CD4-positive, alpha-beta T cell treated with Interleukin-17A for 1 hour (primary cell): ENCODE measurements around the gene ADGRG6.

ENCODE experiments used
- DNase-seq: peaks from one replicate; pipeline ENCODE4 v3.0.0-alpha.2; 2020

ADGRG6 gene

DNA sequence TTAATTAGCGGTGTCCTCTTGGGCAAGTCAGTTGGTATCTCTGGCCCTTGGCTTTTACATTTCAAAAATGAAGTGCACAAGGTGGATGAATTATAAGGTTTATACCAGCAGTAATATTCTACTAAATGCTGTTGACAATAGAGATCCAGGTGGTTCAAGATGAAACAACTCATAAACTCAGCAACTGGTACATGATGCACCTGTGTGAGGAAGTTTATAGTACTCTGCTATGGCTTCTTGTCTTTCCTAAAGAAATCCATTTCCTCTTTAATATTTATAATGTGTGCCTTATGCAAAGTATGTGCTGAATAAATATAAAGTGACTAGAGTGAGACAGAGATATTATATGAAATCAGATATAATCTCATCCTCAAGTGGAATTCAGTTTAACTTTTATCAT is 48.5 kb downstream of the ADGRG6 start:
- DNase-seq = no peak

DNA sequence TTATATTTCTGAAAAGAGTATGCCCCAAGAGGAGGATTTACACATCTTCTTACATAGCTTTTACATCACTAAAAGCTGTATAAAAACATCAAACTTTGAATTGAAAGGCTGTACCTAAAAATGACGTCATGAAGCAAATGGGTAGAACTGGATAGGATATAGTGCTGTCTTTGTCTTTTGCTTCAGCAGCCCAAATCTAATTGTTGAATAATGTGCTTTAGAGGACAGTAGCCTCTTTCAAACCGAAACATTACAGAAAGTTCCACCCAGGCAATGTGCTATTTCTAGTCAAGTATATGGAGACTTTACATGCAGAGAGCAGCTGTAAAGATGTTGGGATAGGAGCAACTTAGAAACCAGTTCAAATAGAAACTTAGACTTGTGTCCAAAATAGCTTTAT is 51.9 kb downstream of the ADGRG6 start:
- no peak for DNase-seq

- DNase-seq = no peak
Measured at GRCh38 chr6:142354650-142355049, 52.8 kb downstream of the ADGRG6 start.

- no peak for DNase-seq
Measured at GRCh38 chr6:142355520-142356174, 53.8 kb downstream of the ADGRG6 start.

DNA sequence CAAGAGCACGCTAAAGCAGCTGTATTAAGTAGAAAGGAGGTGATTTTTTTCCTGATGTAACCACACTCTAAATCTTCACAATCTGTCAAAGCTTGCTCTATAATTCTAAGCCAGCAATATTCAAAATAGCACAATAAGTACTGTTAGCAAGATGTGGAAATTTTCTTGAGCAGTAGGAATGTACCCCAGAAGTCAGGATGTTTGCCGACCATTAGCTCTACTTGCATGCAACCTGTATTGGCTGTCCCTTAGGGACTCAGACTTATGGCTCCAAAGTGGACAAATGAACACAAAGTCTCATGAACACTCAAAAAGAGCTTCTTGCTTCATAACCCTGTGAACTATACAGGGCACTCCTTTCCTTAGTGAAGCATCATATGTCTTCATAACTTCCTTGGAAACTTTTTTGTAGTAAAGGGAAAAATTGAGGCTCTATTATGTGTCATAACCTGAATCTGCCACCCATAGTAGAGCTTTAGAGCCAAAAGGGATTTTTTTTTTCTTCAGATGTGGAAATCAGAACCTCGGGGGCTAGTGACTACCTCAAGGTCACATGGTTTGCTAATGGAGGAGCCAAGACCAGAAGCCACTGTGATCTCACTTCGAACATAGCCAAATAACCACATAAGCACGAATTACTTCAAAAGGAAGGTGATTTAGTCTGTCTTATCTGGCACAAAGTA is 54.5 kb downstream of the ADGRG6 start:
- no peak for DNase-seq

DNA sequence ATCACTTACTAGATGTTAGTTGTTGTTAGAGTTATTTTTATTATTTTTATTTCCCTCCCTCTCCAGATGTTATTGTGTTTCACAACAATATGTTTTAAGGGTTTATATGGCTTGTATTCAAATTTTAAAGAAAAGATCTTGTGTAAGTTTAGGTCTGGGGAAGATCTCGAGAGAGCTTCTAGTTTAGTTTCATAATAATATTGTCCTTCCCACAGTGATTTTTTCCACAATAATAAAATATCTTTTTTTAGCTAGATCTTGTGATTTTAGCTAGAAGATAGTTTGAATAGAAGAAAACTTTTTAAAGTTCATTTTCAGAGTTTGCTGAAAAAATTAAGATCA is 55.0 kb downstream of the ADGRG6 start:
- no peak for DNase-seq

- no peak for DNase-seq
Measured at GRCh38 chr6:142357879-142358278, 56.1 kb downstream of the ADGRG6 start.

- DNase-seq = no peak
Measured at GRCh38 chr6:142359271-142359960, 57.6 kb downstream of the ADGRG6 start.

GRCh38 chr6:142361345-142361744 is 59.5 kb downstream of the ADGRG6 start:
- DNase-seq = no peak

GRCh38 chr6:142361779-142362750 is 60.3 kb downstream of the ADGRG6 start:
- no peak for DNase-seq

- no peak for DNase-seq
Measured at GRCh38 chr6:142367061-142367460, 65.3 kb downstream of the ADGRG6 start.

DNA sequence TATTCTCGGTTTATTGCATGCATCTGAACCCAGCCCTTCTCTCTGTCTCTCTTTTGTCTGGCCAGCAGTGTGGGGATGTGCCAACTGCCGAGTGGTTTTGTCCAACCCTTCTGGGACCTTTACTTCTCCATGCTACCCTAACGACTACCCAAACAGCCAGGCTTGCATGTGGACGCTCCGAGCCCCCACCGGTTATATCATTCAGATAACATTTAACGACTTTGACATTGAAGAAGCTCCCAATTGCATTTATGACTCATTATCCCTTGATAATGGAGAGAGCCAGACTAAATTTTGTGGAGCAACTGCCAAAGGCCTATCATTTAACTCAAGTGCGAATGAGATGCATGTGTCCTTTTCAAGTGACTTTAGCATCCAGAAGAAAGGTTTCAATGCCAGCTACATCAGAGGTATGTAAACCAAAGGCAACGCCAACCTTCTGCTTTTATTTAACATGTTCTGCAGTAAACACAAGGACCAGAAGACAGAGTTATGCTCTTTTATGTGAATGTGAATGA is 65.8 kb downstream of the ADGRG6 start:
- DNase-seq = no peak

GRCh38 chr6:142369266-142369665 is 67.5 kb downstream of the ADGRG6 start:
- no peak for DNase-seq

DNA sequence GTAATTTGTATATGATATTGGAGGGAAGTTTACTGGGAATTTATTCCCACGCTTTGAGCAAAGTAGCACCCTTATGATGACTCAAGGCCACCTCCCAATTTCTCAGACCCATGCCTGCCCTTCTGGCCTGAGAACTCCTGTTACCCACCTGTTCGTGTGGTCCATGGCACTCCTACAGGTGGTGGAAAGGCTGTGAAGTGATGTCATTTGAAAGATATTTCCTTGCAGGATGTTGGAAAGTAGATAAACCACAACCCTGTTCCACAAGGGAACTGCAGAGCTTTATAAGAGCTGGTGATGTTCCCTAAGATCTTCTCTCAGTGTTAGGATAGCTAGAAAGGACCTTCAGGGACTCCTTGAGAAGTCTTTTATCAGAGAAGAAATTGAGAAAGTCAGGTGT is 70.5 kb downstream of the ADGRG6 start:
- DNase-seq = no peak

DNA sequence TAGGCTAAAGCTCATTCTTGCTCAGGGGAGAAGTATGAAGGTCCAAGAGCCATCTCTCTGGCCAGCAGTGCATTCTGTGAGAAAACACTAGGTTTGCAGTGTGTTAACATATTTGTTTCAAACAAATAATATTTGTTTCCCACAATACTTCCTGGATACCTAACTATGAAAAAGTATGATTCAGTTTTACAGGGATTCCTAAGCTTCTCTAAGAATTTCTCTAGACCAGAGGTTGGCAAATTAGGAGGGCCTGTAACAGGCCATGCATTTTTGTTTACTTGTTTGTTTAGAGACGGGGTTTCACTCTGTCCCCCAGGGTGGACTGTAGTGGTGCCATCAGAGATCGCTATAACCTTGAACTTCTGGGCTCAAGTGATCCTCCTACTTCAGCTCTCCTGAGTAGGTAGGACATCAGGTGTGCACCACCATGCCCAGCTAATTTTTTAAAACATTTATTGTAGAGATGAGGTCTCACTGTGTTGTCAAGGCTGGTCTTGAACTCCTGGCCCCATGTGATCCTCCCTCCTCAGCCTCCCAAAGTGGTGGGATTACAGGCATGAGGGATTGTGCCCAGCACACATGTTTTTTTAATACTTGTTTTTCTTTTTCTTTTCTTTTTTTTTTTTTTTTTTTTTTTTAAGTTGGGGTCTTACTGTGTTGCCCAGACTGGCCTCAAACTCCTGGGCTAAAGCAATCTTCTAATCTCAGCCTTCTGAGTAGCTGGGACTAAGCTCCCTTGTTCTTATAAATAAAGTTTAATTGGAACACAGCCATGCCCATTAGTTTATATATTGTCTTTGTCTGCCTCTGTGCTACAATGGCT is 71.7 kb downstream of the ADGRG6 start:
- DNase-seq = no peak

GRCh38 chr6:142374091-142374770 is 72.4 kb downstream of the ADGRG6 start:
- no peak for DNase-seq

DNA sequence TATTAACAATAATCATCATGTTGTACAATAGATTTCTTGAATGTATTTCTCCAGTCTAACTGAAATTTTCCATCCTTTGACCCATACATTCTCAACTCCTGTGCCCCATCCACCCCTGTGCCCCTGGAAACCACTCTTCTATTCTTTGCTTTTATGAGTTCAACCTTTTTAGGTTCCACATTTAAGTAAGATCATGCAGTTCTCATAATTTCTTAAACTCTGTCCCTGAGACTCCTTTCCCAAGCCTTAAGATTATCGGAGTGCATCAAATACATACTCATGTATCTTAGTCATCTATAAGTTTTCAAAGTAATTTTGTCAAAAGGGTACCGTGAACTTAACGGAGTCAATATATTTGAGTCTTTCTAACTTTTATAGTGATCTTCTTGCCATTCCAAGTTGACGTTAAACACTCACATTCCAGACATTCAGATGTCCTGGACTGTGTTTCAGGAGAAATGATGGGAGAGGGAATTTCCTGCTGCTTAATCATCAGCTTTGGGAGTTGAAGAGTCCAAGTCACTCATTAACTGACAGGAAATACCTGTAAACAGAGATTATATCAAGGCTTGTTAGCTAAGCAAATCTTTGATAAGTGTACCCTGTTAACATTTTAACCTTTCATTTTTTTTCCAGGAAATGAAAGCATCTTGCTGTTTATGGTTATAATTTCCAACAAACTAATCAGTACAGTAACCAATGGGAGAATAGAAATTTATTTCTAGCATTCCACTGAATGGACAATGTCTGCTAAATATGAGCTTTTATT is 73.3 kb downstream of the ADGRG6 start:
- DNase-seq = no peak

DNA sequence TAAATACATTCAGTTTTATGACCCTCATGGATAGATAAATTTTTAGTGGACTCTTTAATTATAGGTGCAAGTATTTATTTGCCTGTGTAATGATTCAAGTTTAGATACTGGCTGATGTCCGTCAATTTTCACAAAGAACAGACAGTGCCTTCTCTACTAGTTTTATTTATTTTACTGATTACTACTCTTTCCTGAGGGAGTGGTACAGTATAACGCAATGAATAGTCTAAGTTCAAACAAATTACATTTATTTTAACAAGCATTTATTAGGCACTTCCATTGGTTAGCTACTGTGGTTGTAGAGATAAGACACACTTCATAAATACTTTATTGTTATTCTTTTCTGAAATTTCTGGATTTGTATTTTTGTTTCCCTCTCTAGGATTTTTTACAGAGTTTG is 74.3 kb downstream of the ADGRG6 start:
- no peak for DNase-seq

DNA sequence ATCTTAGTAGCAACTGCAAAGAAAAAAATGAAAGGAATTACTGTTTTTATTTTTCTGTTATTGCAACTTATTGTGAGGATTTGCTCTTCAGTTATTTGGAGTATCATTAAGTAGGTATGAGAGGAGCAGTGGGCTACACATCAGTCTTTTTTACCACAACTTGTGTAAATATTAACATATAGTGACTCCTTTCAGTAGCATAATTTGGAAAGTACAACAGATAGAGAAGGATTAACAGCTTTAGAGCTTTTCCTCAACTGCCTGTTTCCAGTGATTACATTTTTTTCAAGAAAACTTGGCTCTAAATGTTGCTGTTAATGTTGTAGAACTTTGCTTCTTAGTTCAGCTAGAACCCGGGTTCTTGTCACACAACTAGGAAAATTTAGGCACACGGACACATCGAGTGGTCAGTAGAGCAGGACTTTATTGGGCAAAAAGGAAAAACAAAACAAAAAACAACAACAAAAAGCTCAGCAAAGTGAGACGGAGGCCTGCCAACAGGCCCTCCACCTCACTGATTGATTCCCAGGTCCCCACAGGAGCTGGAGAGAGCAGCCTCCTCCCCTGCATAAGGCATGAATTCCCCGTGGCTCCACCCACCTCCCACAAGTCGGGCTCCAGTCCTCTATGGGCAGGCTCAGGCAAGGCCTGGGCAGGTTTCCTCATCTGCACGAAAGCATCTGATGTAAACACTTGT is 75.1 kb downstream of the ADGRG6 start:
- no peak for DNase-seq

GRCh38 chr6:142377497-142377848 is 75.7 kb downstream of the ADGRG6 start:
- no peak for DNase-seq
